Iris pigment epithelial cell (primary cell): ENCODE data around the gene C17orf75.

Experiments
- DNase-seq: peaks from one replicate; pipeline ENCODE4 v3.0.0-alpha.2; 2011; ENCODE audit warnings: low read depth

Gene C17orf75

DNA sequence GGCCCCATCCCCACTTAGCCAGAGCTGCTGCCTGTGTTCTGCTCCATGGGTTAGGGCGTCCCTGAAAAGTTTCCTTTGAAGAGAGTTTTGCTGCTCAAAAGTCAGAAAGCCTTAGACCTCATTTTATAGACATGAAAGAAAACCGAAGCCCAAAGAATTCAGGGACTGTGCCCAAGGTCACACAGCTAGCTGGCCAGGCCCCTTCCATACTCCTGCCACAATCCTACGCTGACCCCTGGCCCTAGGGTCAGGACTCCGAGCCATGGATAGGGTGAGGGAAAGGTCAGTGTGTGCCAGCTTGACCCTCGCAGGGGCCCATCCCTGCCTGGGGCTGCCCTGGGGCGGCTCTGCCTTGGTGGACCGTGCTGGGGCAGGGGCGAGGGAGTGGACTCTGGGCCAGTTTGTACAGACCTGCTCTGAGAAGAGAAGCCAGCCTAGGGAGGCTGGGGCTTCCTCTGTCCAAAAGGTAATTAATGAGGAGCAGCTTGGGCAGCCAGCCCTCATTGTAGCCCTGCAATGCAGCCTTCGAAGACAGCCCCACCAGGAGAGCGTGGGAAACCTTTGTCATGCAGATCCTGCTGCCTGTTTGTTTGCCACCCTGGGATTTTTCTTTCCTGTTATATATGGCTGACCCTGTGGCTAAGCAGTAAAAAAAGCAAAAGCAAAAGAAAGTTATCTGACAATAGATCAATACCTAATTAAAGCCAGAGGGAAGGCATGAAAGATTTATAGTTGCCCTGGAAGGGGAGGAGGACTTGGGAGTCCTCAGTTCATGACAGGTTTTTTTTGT, 38.9 kb downstream of the C17orf75 start:
- no peak for DNase-seq

DNA sequence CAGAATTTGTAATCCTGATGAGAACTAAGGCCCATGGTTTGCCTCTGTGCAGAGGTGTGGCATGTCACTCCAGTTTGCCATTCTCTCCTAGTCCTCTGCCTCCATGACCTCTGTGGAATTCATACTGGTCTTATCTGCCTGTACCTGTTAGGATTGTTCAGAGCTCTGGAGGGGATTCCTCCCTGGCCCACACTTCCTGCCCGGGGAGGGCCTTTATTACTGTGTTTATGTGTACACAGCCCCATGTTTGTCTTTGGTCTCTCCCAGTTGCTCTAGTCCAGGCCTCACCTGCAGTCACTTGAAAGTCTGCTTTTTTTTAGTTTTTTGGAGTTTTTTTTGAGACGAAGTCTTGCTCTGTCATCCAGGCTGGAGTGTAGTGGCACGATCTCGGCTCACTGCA, 39.9 kb downstream of the C17orf75 start:
- no peak for DNase-seq

DNA sequence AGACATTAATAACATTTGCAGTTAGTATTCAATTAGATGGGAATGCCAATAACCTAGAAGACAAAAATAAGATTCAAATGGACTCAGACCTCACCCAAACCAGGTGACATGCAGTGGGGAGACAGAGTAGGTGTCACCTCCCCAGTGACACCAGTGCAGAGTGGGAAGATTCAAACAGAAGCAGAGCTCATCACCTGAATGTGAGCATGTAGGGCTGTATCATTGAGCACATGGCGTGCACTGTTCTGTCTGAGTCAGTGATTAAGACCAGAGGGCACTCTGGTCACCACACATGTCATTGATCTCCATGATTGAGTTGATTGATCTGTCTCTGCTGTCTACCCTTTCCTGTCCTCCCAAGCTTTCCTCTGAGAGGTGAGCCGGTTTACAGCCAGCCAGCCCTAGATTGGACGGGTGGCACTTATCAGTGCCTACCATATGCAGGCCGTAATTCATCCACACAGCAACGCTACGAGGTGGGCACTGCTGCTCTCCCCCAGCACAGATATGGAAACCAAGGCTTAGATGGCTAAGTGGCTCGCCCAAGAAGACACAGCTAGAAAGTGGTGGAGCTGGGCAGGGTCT, 42.3 kb downstream of the C17orf75 start:
- DNase-seq = no peak

DNA sequence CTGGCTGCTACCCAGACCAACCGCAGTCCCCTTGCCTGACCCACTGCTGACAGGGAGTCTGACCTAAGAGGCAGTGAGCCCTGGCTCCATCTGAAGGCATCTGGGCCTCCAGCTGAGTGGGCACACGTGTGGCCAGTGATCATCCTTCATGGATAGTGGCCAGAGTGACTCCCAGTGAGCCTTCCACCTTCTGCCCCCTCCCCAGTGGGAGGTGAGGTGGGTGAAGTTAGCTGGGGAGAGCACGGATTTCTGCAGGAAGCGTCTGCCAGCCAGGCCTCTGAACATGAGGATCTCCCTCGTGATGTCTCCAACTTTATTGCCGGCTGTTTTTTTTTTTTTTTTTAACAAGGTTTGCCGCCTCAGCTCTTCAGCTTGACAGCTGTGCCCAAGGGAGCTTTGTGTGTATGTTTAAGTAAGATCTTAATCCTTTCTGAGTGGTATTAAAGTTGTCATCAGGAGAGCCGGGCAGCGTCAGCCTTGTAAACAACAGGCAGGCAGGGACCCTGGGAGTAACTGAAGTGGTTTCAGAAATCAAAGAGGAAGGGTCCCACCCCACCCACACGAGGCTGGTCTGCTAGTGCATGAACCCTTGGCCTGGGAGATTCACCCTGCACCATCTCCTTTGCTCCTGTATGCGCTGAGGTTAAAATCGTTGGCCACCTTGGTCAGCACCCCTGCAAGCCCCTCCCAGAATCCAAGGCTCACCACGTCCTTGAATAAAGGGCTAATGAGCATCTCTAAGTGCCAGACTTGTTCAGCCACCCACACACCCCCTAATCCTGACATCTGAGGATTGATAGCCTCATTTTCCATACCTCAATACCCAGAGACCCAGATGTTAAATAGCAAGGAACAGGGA, 43.0 kb downstream of the C17orf75 start:
- no peak for DNase-seq

DNA sequence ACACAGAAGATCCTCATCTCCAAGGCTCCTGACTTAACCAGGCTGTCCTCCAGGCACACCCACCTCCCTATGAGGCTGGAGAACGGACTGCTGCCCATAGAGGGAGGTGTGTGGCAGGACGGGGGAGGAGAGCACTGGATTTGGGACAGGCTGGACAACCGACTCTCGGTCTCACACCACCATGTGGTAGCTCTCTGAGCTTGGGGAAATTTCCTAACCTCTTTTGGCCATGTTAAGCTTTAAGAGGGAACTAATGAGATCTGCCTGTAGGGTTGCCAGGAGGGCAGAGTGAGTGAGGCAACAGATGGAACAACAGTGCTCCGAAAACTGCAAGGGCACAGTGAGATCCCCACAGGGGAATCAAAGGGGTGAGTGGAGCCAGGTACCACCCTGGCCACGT, 43.7 kb downstream of the C17orf75 start:
- DNase-seq = no peak

DNA sequence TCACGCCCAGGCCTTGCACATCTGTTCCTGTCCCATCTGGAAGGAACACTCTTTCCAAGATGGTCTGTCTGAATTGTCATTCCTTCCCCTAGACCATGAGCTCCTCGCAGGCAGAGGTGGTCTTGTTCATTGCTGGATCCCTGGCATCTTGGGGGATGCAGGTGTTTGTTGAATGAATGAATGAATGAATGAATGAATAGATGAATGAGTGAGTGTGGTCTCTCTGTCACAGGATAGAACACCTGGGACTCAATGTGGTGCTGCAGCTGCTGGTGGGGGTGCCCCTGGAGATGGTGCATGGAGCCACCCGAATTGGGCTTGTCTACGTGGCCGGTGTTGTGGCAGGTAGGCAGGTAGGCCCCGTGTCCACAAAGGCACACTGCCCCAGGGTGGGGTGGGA, 44.1 kb downstream of the C17orf75 start:
- no peak for DNase-seq

DNA sequence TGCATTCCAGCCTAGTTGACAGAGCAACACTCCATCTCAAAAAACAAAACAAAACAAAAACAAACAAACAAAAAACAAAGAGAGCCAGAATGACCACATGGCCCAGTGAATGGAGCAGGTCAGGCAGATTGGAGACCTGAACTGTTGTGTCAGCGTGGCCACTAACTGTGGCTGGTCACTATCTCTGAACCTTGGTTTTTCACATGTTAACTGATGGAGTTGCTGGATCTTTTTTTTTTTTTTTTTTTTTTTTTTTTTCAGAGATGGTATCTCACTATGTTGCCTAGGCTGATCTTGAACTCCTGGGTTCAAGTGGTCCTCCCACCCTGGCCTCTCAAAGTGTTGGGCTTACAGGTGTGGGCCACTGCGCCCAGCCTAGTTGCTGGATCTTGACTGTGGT, 44.5 kb downstream of the C17orf75 start:
- DNase-seq = no peak

DNA sequence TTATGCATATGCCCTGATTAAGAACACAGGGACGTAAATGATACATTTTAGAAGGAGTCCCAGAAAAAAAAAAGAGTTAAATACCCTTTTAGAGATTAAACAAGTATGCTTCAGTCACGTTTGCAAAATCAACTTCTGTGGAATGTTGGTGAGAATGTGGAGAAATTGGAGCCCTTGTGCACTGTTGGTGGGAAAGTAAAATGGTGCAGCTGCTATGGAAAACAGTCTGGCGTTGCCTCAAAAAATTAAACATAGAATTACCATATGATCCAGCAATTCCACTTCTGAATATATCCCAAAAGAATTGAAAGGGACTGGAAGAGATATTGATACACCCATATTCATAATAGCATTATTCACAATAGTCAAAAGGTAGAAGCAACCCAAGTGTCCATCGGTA, 49.9 kb downstream of the C17orf75 start:
- no peak for DNase-seq

DNA sequence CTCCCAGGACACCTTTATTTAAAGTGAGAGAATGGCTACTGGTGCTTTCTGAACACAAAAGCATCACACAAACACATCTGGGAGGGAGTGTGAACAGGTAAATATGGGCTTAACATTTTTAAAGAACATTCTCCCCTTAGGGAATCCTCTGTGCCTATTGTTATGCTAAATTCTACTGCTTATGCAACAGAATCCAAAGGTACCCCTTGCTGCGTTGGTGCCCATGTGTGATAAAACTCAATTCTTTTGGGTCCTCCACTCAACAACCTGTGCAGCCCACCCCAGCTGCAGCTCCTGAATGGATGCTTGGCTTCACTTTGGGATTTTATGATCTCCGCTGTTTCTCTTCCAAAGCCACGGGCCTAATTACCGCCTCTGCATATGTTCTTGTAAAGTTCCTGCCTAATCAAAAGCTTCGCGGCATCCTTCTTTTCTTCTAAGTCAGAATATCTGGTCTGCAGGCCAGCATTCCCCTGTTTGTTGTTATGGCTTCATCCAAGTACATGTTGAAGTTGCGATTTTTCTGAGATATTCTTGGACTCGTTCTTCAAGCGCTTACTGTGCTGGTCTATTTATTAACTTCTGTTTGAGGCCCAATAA, 52.4 kb downstream of the C17orf75 start:
- DNase-seq = no peak

DNA sequence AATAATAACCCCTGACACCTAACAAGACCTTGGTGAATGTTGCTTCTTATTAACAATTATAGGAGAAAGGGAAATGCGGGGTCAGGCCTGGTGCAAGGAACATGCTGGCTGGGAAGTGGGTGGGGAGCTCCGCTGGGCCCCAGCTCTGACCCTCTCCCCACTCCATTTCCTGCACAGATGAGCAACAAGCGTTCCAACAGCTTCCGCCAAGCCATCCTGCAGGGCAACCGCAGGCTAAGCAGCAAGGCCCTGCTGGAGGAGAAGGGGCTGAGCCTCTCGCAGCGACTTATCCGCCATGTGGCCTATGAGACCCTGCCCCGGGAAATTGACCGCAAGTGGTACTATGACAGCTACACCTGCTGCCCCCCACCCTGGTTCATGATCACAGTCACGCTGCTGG, 53.4 kb downstream of the C17orf75 start:
- DNase-seq = no peak

DNA sequence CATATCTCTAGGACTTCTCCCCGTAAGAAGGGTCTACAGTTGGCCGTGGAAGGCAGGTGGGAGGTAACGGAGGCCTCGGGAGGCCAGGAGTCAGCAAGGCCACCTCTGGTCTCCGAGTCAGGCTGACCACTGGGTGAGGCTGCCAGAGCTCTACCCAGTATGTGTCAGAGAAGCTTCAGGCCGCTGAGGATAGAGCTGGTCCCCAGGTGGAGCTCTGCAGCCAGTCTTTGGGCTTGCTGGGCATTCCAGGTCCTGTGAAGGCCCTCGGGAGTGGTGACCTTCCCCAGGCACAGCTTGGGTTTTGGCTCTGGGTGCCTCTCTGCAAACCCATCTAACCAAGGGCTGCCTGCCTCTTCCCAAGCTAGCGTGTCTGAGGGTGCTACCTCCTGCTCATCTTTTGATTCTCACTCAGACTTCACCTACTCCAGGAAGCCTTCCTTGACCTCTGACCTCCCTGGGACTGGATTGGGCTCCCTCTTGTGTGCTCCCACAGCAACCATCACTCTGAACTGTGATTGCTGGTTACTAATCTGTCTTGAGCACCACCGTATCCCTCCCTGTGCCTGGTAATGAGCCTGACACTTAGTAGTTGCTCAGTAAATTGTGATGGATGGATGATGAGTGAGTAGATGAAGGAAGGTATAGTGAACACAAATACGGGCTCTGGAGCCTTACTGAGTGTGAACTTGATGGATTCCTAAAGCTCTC, 54.0 kb downstream of the C17orf75 start:
- DNase-seq = no peak

DNA sequence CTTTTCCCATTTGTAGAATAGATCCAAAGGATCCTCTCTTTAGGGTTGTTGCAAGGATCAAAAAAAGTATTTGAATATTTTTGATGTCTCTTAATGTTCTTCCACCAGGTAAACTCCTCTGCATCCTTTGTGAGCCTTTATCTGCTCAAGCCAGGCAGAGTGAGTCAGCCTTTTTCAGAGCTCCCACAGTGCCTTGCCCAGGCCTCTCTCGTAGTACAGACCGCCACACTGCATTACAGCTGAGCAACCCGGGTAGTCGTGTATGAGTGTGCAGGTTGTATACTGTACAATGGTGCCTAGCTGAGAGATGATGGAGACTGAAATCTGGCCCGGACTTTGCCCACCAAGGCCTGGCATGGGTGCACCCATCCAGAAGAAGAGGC, 55.5 kb downstream of the C17orf75 start:
- no peak for DNase-seq

DNA sequence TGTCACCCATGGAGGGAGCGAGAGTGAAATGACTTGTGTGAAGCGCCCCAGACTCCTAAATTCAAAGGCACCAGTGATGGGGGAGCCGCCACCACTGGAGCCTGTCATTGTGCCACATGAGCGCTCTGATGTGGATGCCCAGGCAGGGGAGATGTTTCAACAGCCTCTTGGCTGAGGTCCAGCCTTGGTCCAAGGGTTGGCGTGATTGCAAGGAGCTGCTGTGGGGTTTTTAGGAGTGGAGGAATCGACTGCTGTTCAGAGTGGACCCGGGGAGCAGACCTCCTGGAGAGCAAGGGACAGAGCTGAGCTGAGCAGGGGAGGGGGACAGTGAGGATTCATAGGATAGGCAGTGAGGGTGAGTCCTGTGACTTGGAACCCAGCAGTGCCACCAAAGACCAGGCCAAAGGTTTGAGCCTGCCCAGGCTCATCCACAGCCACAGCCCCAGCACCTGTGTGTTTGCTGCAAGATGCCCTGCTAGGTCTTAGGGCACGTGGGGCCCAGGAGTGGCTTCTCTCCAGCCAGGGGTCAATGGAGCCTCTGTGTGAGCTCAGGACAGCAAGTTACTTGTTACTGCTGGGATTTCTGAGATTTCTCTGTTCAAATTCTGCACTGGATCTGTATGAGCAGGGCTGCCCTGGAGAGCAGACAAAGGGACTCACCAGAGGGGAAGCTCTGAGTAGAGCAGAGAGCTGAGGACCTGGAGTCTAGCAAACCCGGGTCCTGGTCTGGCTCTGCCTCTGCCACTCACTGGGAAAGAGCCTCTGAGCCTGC, 56.0 kb downstream of the C17orf75 start:
- DNase-seq = no peak

DNA sequence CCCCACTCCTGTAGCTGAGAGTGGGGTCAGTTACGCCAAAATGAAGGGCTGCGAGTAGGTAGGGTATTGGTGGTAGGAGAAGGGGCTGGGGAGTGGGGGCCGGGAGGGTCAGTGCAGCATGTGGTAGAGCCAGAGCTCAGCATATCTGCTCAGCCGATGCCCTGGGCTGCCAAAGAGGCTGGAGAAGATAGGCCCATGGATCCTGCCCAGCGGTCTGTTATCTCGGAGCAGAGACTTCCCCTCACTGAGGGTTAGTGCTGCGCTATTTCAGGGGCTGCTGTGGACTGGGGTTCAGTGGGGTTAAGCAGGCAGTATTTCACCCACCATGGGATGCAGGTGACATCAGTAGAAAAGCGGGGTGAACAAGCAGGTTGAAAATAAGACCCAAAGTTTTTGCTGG, 56.7 kb downstream of the C17orf75 start:
- no peak for DNase-seq

DNA sequence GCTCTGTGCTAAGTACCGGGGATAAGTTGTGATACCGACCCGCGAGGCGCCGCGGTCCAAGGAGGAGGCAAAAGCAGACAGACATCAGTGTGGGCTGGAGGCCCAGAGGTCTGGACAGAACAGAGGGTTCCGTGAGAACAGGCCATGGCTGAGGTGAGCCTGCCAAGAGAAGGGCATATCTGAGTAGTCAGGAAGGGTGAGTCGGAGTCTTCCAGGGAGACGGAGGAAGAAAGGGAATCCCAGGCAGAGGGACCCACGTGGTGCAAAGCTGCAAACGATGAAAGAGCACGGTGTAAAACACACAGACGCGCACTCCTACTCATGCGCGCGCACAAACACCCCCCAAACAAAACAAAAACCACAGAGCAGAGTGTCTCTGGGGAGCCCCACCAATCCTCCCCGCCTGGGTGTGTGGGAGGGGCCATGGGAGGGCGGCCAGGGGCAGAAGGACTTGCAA, 58.2 kb downstream of the C17orf75 start:
- DNase-seq = no peak

DNA sequence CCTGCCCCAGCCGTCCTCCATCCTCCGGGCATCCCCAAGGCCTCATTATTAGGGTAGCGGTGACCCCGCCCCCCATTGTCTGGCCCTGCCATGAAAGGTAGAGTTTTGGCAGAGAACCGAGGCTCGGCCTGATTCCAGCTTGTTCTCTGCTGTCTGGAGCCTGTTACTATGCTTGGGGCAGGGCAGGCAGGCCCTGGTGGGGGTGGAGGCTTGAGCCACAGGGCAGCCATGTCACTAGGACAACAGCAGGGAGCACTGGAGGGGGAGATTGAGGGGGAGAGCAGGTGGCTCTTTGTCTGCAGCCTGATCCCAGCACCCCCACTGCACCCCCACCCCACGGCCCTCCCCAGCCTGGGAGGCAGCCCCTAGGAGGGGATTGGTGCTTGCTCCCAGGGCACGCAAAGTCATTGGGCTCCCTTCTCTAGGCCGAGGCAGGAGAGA, 60.9 kb downstream of the C17orf75 start:
- DNase-seq = no peak

DNA sequence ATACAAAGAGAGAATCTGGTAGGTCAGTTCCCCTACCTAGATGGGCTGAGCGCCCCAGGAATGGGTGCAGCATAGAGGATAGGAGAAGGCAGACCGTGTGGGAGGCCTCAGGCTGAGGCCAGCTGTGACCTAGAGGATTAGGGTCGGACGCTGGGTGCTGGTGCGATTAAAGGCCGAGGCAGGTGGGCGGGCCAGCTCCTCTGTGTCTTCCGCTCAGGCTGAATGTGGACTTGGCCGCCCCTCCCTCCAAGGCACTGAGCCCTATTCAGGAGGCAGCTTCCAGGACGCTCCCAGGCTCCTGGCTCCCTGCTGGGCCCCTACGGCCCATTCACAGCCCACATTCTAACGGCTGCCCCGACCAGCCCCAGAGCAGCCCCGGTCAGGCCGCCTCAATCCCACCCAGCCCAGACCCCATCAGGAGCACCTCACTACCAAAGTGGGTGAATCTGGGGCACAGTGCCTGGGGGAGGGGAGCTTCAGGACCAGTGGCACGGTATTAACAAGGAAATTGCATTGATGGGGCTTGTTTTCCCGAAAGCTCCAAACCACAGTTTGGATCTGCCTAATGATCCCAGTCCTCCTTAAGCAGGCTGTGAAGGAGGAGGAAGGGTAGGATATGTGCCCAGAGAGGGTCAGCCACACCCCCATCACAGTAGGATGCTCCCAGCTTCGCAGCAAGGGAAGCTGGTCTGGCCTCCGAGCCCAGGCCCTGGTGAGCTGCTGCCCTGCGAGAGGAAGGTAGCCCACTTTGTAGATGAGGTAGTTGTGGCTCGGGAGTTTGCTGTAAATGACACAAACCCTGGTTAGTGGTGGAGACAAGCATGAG, 61.9 kb downstream of the C17orf75 start:
- no peak for DNase-seq

DNA sequence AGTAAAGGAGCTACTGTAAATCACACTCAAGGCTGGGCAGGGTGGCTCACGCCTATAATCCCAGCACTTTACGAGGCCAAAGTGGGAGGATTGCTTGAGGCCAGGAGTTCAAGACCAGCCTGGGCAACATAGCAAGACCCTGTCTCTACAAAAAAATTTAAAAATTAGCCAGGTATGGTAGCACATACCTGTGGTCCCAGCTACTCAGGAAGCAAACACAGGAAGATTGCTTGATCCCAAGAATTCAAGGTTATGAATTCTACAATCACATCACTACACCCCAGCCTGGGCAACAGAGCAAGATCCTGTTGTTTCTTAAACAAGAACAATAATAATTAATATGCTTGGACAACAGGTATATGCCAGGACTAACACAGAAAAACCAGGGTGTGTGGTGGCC, 63.2 kb downstream of the C17orf75 start:
- no peak for DNase-seq
